ENCODE results near the gene ZBTB40. TPM values are rescaled to one million over a fixed set of nuclear protein-coding genes. Genes with fewer than 3 reads are reported as not detected.

ZBTB40 gene
- total RNA-seq, 1 experiment from 2014 or later = 20.4 TPM

- Histone ChIP-seq H3K36me3 (ENCODE audit: control insufficient read depth, insufficient read depth, low read length) (no peaks in the 10 kb centered on the region), H3K9me3 (no peaks in the 10 kb centered on the region), H3K27me3 (replicated peaks; ENCODE audit: control insufficient read depth, insufficient read depth, low read length) (peaks cover 8% of the 10 kb centered on the region), H3K4me1 (no peaks in the 10 kb centered on the region), H3K4me3 (ENCODE audit: low read depth, low read length) (peak within 1 kb of the TSS; percentile 24)
- no TSS peak for BruUV-seq (replicated peaks)
- Mint-ChIP-seq H3K9me3 (ENCODE audit: unreplicated experiment) (no peaks in the 10 kb centered on the region), H3K4me1 (ENCODE audit: low read depth, unreplicated experiment) (no peaks in the 10 kb centered on the region), H3K27ac (ENCODE audit: unreplicated experiment) (no peak within 1 kb of the TSS), H3K36me3 (ENCODE audit: insufficient read depth, unreplicated experiment) (no peaks in the 10 kb centered on the region), H3K4me3 (ENCODE audit: unreplicated experiment) (peak within 1 kb of the TSS; percentile 63), H3K27me3 (ENCODE audit: insufficient read depth, unreplicated experiment) (peaks cover 27% of the 10 kb centered on the region)
- TF ChIP-seq CTCF (IDR thresholded peaks at IDR 0.05; ENCODE audit: insufficient read depth in 1 of 2, low read depth in 1 of 2, low read length in 1 of 2, severe bottlenecking in 1 of 2, unreplicated experiment in 1 of 2) = no peak
- DNase-seq = no peak
- ChIA-PET CTCF (no interaction called here), POLR2A (no interaction called here)
- intact Hi-C loops (cut with micrococcal nuclease; ENCODE audit: unreplicated experiment) = no loop called here
These were observed 111.2 kb downstream of the ZBTB40 start, which contains the start of gene EPHA8 for GRCh38 chr1:22562584-22563583. Gene EPHA8, plus strand, starts transcription at chr1:22563489. Its CDS starts 147 bp downstream, at chr1:22563636.

DNA sequence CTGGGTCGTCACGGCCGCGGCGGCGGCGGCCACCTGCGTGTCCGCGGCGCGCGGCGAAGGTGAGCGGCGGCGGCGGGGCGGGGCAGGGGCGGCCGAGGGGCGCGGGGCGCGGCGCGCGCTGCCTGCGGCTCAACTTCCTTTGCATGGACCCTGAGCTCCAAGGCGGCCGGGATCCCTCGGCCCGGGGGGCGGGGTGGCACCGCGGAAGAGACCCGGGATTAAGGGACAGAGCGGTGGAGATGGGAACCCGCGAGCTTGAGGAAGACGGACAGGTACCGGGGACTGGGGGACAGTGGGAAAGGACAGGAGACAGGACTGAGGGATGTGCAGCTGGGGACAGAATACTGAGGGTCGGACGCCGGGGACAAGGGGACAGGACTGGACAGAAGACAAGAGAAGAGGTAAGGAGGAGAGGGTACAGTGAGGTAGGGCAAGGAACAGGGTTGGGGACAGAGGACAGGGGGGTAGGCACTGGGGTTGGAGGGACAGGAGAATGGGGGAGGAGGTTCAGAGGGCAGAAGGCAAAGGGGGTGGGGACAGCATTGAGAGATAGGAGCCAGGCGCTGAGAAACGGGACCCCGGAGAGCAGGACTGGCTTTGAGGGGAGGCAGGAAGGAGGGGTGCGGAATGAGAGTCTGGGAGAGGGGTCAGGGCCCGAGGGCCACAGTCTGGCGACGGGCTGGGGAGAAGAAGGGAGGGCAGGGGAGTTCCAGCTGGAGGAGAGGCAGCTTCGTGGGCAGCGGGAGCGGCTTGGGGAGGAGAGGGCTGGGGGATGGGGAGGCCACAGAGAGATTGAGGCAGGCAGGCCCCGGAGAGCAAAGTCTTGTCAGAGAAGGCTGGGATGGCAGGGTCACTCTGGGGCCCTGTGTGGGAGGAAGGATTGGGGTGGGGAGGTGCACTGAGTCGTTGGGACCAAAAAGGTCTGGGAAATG lies 112.3 kb downstream of the ZBTB40 start:
- Histone ChIP-seq H3K4me1 (no peaks in the 10 kb centered on the region), H3K36me3 (ENCODE audit: control insufficient read depth, insufficient read depth, low read length) (no peaks in the 10 kb centered on the region), H3K27me3 (replicated peaks; ENCODE audit: control insufficient read depth, insufficient read depth, low read length) (peaks cover 8% of the 10 kb centered on the region), H3K4me3 (ENCODE audit: low read depth, low read length) (peak overlapping the region; percentile 24), H3K9me3 (no peaks in the 10 kb centered on the region)
- TF ChIP-seq CTCF (IDR thresholded peaks at IDR 0.05; ENCODE audit: insufficient read depth in 1 of 2, low read depth in 1 of 2, low read length in 1 of 2, severe bottlenecking in 1 of 2, unreplicated experiment in 1 of 2) = no peak
- ChIA-PET POLR2A (no interaction called here), CTCF (no interaction called here)
- no peak for DNase-seq
- peak overlapping the region; percentile 27 for H3K4me3 Mint-ChIP-seq (ENCODE audit: unreplicated experiment)
- no TSS peak for BruUV-seq (replicated peaks)
- H3K27me3 Mint-ChIP-seq (ENCODE audit: insufficient read depth, unreplicated experiment) = peaks cover 27% of the 10 kb centered on the region
- H3K27ac Mint-ChIP-seq (ENCODE audit: unreplicated experiment) = no peak overlapping the region
- H3K4me1 Mint-ChIP-seq (ENCODE audit: low read depth, unreplicated experiment) = no peaks in the 10 kb centered on the region
- intact Hi-C loops (cut with micrococcal nuclease; ENCODE audit: unreplicated experiment) = no loop called here
- H3K36me3 Mint-ChIP-seq (ENCODE audit: insufficient read depth, unreplicated experiment) = no peaks in the 10 kb centered on the region
- no peaks in the 10 kb centered on the region for H3K9me3 Mint-ChIP-seq (ENCODE audit: unreplicated experiment)

- ChIA-PET POLR2A (no interaction called here), CTCF (no interaction called here)
- no peak for DNase-seq
- no peaks in the 10 kb centered on the region for H3K4me1 ChIP-seq
- Mint-ChIP-seq H3K27me3 (ENCODE audit: insufficient read depth, unreplicated experiment) (peaks cover 24% of the 10 kb centered on the region), H3K4me3 (ENCODE audit: unreplicated experiment) (no peak overlapping the region), H3K4me1 (ENCODE audit: low read depth, unreplicated experiment) (no peaks in the 10 kb centered on the region), H3K27ac (ENCODE audit: unreplicated experiment) (no peak overlapping the region), H3K36me3 (ENCODE audit: insufficient read depth, unreplicated experiment) (no peaks in the 10 kb centered on the region), H3K9me3 (ENCODE audit: unreplicated experiment) (no peaks in the 10 kb centered on the region)
- H3K4me3 ChIP-seq (ENCODE audit: low read depth, low read length) = no peak overlapping the region
- no TSS peak for BruUV-seq (replicated peaks)
- H3K9me3 ChIP-seq = no peaks in the 10 kb centered on the region
- TF ChIP-seq CTCF (IDR thresholded peaks at IDR 0.05; ENCODE audit: insufficient read depth in 1 of 2, low read depth in 1 of 2, low read length in 1 of 2, severe bottlenecking in 1 of 2, unreplicated experiment in 1 of 2) = no peak
- peaks cover 8% of the 10 kb centered on the region for H3K27me3 ChIP-seq (replicated peaks; ENCODE audit: control insufficient read depth, insufficient read depth, low read length)
- H3K36me3 ChIP-seq (ENCODE audit: control insufficient read depth, insufficient read depth, low read length) = no peaks in the 10 kb centered on the region
- intact Hi-C loops (cut with micrococcal nuclease; ENCODE audit: unreplicated experiment) = no loop called here
These were observed 114.5 kb downstream of the ZBTB40 start for GRCh38 chr1:22566161-22566560.
